GM19468 (cell line): ENCODE measurements around the gene KMT2B.

Experiments
- ATAC-seq: cut with Tn5 transposase; IDR thresholded peaks from one replicate; pipeline ENCODE4 v1.9.1; 2021; ENCODE audit warnings: mild to moderate bottlenecking, moderate library complexity, moderate number of reproducible peaks; ENCODE audit not compliant: unreplicated experiment; ENCODE audit errors: extremely low read depth

KMT2B gene

DNA sequence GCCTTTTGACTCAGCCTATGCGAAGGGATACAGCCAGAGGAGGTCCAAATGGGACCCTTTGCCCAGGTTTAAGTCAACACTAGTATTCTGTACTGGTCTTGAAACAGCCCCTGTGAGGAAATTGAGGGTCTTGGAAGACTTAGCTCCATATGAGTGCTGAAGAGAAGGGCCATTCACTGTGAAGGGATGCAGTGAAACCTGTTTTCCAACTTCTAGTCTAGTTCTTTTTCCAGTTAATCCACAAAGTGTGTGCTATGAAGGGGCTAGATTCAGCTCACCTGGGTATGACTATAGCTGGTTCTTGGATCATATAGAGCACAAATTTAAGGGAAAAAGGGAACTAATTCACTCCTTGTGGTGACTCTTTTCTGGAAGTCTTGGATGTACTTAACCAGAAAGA, 9.4 kb upstream of the KMT2B start:
- ATAC-seq: no peak

GRCh38 chr19:35710784-35711723, 6.7 kb upstream of the KMT2B start:
- no peak for ATAC-seq

- ATAC-seq: no peak
Measured at GRCh38 chr19:35712567-35713505, 5.0 kb upstream of the KMT2B start.

DNA sequence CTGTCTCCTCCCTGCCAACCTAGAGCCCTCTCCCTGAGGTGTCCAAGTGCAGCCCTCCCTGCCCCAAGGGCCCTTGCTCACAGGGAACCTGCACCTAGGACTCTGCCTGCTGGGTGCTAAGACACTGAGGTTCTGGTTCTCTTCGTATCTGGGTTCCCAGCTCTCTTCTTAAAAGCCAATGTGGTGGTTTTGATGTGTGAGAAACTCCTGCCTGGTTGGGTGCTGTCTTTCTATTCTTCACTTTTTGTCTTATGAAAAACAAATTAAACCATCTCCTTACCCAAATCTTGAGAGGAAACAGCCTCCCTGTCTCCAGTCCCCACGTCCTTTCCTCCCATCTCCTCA, 4.3 kb upstream of the KMT2B start:
- no peak for ATAC-seq

- ATAC-seq: no peak
Measured at GRCh38 chr19:35713904-35714495, 3.8 kb upstream of the KMT2B start.

GRCh38 chr19:35714601-35715354, 3.0 kb upstream of the KMT2B start:
- ATAC-seq: no peak

DNA sequence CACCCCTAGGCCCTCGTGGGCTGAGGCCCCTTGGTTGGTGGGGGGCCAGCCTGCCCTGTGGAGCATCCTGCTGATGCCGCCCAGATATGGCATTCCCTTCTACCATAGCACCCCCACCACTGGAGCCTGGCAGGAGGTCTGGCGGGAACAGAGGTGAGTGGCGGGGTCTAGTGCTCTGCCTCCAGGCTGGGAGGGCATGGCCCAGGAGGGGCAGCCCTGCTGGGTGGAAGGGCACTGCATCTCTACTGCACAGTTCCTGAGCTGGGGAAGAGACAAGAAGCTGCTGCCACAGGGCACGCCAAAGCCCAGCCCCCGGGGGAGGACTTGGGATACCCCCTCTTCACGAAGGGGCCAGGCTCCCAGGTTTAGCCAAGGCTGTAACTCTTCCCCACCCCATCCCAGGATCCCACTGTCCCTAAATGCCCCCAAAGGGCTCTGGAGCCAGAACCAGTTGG, 2.4 kb upstream of the KMT2B start:
- no peak for ATAC-seq

GRCh38 chr19:35715981-35716800, 1.6 kb upstream of the KMT2B start:
- no peak for ATAC-seq

DNA sequence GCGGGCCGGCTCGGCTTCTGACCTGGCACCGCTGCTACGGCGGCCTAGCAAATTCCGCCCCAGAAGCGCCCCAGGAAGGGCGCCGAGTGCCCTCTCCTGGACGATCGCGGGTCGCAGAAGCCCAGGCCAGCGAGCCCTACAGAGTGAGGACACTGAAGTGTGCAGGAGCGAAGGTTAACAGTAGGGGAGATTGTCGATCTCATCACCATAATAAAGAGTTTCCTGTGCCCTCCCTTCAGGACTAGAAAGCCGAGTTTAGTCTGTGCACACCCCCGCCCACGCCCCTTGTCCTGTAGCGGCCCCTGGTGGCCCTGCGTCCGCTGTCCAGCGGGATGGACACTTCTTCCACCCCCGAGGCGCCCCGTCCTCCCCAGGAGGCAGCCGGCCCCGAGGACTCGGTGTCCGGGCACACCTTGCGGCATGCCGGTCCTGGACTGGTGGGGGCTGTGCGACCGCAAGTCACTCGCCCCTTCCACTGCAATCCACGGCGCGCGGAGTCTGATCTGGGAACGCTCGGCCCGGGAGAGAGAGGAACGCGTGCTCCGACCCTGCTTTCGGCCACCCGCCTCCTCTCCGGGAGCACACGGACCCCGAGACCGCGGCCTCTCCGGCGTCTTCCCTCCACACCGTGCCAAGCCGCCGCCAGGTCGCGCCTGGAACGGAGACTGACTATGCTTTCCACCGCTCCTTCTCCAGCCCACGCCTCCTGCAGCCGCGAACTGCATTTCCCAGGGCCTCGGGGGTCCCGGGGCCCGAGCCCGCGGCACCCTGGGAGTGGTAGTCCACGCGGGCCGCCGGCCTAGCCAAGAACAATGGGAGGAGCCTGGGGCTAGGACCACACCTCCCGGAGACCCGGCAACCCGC, 770 bp upstream of the KMT2B start:
- peak; percentile 59 for ATAC-seq

DNA sequence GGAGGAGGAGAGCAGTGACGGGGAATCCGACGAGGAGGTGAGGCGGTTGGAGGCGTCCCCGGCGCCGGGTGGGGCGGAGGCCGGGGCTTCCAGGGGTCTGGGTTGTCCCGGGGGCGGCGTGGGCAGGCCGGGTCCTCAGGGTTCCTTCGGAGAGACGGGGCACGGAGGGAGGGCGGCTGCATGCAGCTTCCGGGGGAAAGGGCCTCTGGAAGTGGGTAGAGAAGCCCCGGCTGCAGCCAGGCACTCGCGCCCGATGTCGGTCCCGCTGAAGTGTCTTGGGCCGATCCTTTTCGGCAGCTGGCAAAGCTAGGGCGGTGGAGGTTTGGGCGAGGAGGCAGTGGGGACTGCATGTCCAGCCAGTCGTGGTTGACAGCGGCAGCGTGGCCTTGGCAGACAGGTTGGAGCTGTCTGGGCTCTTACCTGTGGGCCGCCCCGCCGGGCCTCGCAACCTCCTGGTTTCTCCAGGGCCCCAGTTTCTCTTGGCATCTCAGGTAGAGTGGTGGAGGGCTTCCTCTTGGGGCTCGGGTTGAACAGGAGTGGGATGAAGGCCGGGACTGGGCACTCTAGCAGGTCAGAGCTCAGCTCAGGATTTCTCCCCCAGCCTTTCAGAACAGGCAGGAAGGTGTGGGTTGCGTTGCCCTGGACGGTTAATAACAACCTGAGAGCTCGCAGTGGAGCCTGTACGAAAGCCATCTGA, 690 bp downstream of the KMT2B start:
- no peak for ATAC-seq

DNA sequence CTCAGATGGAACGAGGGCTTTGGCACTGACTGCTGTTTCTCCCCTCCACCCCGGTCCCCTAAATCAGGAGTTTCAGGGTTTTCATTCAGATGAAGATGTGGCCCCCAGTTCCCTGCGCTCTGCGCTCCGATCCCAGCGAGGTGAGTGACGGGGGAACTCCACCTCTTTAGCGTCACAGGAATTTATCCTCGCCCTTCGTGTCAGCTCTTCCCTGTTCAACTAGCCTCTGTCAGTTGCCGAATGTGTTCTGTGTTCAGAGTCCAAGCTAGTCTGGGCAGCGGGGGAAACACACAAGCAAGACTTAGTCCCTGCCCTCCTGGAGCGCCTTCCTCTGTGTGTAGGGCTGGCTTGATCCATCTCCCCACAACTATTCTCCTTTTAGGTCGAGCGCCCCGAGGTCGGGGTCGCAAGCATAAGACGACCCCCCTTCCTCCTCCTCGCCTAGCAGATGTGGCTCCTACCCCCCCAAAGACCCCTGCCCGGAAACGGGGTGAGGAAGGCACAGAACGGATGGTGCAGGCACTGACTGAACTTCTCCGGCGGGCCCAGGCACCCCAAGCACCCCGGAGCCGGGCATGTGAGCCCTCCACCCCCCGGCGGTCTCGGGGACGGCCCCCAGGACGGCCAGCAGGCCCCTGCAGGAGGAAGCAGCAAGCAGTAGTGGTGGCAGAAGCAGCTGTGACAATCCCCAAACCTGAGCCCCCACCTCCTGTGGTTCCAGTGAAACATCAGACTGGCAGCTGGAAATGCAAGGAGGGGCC, 1.8 kb downstream of the KMT2B start:
- no peak for ATAC-seq

DNA sequence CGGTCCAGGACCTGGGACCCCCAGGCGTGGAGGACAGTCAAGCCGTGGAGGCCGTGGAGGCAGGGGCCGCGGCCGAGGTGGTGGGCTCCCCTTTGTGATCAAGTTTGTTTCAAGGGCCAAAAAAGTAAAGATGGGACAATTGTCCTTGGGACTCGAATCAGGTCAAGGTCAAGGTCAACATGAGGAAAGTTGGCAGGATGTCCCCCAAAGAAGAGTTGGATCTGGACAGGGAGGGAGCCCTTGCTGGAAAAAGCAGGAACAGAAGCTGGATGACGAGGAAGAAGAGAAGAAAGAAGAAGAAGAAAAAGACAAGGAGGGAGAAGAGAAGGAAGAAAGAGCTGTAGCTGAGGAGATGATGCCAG, 2.3 kb downstream of the KMT2B start:
- no peak for ATAC-seq

- no peak for ATAC-seq
Measured at GRCh38 chr19:35720648-35721047, 2.8 kb downstream of the KMT2B start.

- ATAC-seq: no peak
Measured at GRCh38 chr19:35721374-35721773, 3.6 kb downstream of the KMT2B start.

- ATAC-seq: no peak
Measured at GRCh38 chr19:35722461-35722860, 4.7 kb downstream of the KMT2B start.

- no peak for ATAC-seq
Measured at GRCh38 chr19:35722897-35723296, 5.1 kb downstream of the KMT2B start.

DNA sequence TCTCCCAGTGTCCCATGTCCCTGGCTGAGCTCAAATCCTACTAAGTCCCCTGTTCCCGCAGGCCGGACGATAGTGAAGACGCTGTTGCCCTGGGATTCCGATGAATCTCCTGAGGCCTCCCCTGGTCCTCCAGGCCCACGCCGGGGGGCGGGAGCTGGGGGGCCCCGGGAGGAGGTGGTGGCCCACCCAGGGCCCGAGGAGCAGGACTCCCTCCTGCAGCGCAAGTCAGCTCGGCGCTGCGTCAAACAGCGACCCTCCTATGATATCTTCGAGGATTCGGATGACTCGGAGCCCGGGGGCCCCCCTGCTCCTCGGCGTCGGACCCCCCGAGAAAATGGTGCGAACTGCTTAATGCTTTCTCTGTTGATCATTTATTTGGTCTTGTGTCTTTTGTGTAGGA, 5.9 kb downstream of the KMT2B start:
- no peak for ATAC-seq
